HuH-7 (cell line): ENCODE measurements around the gene RBBP5.
"Not testable (repeated sequence)": the region's sequence is repeated elsewhere in the genome, so short reads cannot be mapped to it uniquely, and the experiment has no call there.

Experiments used
- DNase-seq: peaks from one replicate; pipeline ENCODE4 v3.0.0; 2011; ENCODE audit warnings: low spot score

The RBBP5 gene, protein sequence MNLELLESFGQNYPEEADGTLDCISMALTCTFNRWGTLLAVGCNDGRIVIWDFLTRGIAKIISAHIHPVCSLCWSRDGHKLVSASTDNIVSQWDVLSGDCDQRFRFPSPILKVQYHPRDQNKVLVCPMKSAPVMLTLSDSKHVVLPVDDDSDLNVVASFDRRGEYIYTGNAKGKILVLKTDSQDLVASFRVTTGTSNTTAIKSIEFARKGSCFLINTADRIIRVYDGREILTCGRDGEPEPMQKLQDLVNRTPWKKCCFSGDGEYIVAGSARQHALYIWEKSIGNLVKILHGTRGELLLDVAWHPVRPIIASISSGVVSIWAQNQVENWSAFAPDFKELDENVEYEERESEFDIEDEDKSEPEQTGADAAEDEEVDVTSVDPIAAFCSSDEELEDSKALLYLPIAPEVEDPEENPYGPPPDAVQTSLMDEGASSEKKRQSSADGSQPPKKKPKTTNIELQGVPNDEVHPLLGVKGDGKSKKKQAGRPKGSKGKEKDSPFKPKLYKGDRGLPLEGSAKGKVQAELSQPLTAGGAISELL

GRCh38 chr1:205121660-205122488 is at the start of gene RBBP5:
Gene RBBP5 (minus strand): TSS chr1:205121978. CDS start chr1:205121873, 105 bp downstream.
- peak; percentile 67 for DNase-seq

DNA sequence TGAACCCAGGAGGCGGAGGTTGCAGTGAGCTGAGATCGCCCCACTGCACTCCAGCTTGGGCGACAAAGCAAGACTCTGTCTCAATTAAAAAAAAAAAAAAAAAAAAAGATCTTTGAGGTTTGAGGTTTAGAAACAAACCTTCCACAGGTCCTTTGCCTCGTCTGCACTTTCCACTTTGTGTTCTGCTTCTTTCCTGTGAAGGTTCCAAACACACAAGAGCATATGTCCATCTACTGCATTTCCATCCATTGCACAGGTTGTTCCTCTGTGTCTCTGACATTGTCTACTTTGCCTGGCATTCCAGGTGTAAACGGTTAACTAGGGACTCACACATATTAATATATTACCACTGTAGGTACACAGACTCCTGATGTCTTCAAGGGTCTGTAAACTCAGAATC is 49.6 kb upstream of the RBBP5 start:
- DNase-seq: no peak

GRCh38 chr1:205170532-205171269 is 48.9 kb upstream of the RBBP5 start:
- no peak for DNase-seq

DNA sequence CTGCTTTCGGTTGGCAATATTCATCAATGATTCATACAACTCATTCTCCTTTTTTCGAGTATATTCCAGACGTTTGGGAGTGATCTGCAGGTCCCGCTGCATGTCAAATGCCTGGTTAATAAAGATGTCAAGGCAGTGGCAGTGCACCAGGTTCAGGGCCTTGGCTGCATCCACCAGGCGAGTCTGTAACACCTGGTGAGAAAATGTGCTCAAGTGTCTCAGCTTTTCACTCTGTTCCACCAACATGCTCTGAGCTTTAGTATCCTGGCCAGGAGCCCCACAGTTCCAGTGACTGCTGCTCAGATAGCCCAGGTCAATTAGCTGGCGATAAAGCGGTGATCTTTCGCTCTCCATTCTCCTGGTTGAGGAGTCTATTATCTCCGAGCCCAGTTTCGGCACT is 47.5 kb upstream of the RBBP5 start:
- no peak for DNase-seq

GRCh38 chr1:205168291-205168690 is 46.5 kb upstream of the RBBP5 start:
- no peak for DNase-seq

DNA sequence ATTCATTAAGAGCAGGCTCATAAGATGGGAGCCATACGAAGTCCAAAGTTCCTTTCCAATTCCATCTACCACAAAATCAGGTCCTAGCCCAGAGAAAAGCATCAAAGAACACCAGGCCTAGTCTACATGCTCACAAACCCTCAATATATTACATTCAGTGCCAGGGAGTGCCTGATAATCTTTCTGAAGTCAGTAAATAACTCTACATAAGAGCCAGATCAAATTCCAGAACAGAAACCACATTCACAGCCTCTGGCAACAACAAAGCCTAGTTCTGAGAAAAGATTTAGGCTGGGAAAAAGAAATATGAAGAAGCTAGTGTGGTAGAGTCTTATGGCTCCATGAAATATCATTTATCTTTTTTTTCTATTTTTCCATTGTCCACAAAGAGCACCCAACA is 40.5 kb upstream of the RBBP5 start:
- DNase-seq: no peak

- DNase-seq: no peak
These were observed 39.3 kb upstream of the RBBP5 start for GRCh38 chr1:205161076-205161475.

- DNase-seq: no peak
These were observed 36.4 kb upstream of the RBBP5 start for GRCh38 chr1:205158048-205158616.

DNA sequence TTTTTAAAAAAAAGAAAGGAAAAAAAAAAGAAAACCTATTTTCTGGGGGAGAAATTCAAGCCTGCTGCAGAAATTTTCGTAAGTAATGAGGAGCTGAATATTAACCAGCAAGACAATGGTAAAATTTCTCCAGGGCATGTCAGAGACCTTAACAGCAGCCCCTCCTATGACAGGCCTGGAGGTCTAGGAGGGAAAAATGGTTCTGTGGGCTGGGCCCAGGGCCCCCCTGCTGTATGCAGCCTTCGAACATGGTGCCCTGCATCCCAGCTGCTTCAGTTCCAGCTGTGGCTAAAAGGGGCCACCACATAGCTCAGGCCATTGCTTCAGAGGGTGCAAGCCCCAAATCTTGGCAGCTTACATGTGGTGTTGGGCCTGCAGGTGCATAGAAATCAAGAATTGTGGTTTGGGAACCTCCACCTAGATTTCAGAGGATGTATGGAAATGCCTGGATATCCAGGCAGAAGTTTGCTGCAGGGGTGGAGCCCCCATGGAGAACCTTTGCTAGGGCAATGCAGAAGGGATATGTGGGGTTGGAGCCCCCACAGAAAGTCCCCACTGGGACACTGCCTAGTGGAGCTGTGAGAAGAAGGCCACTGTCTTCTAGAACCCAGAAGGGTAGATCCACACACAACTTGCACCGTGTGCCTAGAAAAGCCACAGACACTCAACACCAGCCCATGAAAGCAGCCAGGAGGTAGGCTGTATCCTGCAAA is 34.0 kb upstream of the RBBP5 start:
- DNase-seq: not testable (repeated sequence)

GRCh38 chr1:205152505-205152904 is 30.7 kb upstream of the RBBP5 start:
- DNase-seq: no peak

DNA sequence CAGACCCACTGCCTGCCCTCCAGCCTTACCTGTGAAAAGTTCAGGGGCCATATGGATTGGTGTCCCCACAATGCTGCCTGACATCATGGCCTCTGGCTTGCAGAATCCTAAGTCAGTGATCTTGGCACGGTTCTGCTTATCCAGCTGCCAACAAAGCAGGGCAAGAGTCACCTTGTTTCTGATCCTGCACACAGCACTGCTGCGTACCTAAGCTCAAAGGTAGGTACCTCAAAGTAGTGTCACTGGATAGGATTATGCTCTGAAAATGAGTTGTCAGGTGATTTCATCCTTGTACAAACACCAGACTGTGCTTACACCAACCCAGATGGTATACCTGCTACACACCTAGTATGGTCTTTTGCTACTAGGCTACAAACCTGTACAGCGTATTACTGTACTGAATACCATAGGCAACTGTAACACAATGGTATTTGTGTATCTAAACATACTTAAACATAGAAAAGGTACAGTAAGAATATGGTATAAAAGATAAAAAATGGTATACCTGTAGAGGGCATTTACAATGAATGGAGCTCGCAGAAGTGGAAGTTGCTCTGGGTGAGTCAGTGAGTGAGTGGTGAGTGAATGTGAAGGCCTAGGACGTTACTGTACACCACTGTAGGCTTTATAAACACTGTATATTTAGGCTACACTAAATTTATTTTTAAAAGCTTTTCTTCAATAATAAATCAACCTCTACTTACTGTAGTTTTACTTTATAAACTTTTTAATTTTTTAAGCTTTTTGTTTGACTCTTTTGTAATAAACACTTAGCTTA is 29.1 kb upstream of the RBBP5 start:
- no peak for DNase-seq

DNA sequence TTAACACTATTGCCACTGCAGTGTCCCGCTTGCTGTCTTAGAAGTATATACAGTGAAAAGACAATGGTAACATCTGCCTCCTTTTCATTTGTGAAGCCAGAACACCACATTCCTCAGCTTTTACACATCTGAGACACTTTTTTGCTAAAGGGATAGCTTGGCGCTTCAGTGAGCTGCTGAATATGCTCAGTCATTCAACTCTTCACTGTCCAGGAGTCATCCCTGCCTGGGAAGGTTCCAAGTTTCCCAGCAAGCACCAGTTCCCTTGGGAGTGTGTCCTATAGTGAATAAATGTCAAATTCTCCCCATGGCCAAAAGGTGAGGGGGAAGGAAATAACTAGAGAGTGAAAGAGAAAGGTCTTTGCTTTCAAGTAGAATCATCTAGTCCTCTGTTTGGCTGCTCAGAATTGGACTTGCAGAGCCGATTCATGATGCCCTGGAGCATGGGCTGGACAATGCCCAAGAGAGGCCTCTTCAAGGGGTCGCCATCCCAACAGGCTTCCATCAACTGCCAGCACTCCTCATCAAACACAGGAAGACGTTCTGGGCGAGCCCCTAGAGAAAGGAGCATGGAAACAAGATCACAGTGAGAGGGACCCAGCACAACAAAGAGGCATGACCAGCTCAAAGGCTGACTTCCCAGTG is 25.5 kb upstream of the RBBP5 start:
- DNase-seq: no peak

DNA sequence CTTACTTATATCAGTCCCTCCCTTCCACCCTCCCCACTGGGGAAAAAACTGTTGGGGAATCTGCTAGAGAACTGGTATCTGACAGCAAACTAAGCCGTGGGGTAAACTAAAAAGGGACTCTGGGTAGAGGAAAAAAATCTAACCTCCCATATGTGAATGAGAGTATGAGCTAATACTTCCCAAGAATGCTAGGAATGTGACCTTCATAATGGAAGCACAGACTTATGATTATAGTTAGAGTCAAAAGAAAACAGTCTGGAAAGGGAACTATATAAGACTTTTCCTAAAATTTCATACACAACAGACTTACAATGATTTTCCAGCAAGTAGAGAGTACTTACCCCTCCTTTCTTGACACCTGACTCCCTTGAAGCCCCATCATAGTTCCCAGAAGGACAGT is 23.0 kb upstream of the RBBP5 start:
- DNase-seq: no peak

DNA sequence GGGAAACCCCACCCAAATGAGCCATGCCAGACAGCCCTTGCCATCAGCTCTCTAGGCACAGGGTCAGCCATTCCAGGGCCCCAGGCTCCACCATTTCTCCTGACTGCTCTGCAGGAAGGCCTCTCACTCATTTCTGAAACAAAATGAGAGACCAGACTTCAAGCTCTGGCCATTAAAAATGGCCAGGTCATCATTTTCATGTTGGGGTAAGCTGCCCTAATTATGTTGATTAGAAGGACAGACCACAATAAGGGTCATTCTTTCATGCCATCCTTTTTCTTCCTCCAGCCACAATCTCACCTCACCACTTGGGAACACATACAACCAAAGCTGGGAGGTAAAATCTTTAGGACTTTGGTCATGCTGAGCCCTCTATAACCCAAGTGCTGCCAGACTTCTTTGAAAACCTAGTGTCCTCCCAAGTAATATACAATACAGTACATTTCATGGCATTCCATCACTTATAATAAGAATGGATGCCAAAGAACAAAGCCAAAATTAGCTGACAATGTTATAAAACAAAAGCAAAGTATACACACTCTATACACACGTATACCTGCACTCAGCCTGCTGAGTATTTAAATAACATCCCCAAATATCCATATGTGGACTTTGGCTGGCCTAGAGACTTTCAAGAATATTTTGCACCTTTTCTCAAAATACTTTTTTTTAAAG is 22.4 kb upstream of the RBBP5 start:
- DNase-seq: no peak

DNA sequence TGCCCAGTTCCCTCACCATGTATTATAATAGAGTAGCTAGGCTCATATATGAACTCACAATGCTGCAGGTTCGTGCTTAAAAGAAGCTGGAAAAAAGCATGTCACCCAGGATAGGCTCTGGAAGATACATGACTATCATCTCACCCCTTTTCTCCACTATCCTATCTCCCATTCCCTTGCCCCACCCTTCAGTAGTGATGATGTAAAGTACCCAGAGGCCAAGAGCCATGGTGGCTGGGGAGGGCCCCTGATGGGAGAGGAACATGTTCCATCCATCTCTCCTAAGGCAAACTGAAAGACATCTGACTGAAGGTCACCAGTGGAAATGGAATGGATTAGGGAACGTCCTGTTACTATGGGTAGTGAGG is 20.3 kb upstream of the RBBP5 start:
- DNase-seq: no peak

DNA sequence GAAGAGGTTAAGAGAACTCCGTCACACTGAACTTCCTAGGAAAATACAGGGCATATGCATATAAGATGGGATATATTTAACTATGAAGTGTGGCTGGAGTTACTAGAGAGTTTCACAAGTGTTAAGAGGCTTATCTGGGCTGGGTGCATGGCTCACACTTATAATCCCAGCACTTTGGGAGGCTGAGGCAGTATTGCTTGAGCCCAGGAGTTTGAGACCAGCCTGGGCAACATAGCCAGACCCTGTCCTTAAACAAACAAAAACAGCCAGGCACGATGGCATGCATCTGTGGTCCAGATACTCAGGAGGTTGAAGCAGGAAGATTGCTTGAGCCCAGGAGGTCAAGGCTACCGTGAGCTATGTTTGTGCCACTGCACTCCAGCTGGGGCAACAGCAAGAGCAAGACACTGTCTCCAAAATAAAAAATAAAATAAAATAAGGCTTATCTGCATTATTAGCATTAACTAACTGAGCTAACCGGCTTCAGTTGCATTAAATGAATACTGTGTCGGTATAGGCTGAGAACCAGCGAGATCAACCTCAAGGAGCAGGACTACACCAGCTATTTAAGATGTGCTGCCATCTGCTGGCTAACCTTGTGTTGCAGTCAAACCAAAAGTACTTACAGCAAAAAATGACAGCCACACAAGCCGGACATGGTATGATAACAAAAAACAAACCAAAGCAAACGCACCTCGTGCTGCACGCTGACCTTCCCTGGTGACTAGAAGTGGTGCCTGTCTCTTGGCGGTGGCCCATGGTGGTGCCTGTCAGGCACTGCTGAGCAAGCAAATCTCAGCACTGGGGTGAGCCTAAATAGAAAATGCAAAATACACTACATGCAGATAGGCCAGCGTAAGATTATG is 19.7 kb upstream of the RBBP5 start:
- DNase-seq: peak; percentile 49

DNA sequence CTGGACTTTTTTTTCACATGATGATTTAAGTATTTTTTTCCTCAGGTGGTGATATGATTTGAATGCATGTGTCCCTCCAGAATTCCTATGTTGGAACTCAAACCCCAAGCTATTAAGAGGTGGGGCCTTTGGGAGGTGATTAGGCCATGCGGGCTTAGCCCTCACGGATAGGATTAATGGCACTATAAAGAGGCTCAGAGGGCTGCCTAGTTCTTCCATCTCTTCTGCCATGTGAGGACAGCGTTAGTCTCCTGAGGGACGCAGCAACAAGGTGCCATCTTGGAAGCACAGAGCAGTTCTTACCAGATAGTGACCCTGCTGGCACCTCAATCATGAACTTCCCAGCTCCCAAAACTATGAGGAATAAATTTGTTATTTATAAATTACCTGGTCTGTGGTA is 18.3 kb upstream of the RBBP5 start:
- no peak for DNase-seq

DNA sequence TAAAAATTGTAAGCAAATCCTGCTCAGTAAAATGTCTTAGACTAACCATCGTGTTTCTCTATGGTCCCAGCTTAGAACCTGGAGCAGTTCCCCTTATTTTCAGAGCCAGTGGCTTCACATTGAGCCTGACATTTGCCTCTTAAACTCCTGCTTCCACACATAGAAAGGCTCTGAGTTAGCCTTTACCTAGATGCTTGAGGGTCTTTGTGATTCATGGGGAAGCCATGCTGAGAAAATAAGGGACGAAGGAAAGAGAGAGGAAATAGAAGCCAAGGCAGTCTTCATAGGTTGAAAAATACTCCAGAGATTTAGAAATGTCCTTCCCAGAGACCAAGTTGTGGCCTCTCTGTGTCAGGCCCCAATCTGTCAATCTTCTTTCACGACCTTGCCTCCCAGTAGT is 16.1 kb upstream of the RBBP5 start:
- DNase-seq: no peak

- DNase-seq: no peak
These were observed 11.5 kb upstream of the RBBP5 start for GRCh38 chr1:205133287-205133686.
